ENCODE data around the gene FKRP. TPM values are rescaled to one million over a fixed set of nuclear protein-coding genes. Genes with fewer than 3 reads are reported as not detected.

Gene FKRP
- total and polyA plus RNA-seq, 2 donors from 2014 or later: 11.8 to 20.5 TPM

DNA sequence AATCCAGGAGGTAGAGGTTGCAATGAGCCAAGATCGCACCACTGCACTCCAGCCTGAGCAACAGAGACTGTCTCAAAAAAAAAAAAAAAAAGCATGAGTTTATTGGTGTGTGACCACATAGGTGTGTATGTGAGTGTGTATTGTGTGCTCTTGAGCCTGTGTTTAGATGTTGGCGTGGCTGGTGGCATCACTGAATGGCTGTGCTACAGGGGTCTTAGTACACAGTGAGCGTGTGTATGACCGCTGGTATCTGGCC lies 40.1 kb downstream of the FKRP start:
- TF ChIP-seq, protein P1, sequence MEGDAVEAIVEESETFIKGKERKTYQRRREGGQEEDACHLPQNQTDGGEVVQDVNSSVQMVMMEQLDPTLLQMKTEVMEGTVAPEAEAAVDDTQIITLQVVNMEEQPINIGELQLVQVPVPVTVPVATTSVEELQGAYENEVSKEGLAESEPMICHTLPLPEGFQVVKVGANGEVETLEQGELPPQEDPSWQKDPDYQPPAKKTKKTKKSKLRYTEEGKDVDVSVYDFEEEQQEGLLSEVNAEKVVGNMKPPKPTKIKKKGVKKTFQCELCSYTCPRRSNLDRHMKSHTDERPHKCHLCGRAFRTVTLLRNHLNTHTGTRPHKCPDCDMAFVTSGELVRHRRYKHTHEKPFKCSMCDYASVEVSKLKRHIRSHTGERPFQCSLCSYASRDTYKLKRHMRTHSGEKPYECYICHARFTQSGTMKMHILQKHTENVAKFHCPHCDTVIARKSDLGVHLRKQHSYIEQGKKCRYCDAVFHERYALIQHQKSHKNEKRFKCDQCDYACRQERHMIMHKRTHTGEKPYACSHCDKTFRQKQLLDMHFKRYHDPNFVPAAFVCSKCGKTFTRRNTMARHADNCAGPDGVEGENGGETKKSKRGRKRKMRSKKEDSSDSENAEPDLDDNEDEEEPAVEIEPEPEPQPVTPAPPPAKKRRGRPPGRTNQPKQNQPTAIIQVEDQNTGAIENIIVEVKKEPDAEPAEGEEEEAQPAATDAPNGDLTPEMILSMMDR (IDR thresholded peaks at IDR 0.05; ENCODE audit: borderline replicate concordance, extremely low read depth, insufficient read depth): no peak
- no peaks in the 10 kb centered on the region for H3K9me3 ChIP-seq (ENCODE audit: control insufficient read depth in 2 of 3, insufficient read depth in 1 of 3, low read length in 3 of 3)
- no peaks in the 10 kb centered on the region for H3K27me3 ChIP-seq (ENCODE audit: control insufficient read depth, insufficient read depth, low read length)
- DNase-seq (no peak), FAIRE-seq (no peak)
- H3K36me3 ChIP-seq (ENCODE audit: control insufficient read depth in 2 of 3, insufficient read depth in 3 of 3, low read length in 3 of 3): peaks cover 0 to 3% (median 2%) of the 10 kb centered on the region in 3 donors
- peak overlapping the region; percentile 88 to 90 for H3K27ac ChIP-seq (ENCODE audit: low read depth in 2 of 2, low read length in 2 of 2)
- H3K4me1 ChIP-seq (ENCODE audit: control insufficient read depth in 2 of 3, insufficient read depth in 2 of 3, low read depth in 1 of 3, low read length in 3 of 3): peaks cover 3 to 29% (median 22%) of the 10 kb centered on the region in 3 donors
- peak overlapping the region in 1 of 3 donors; percentile 77 for H3K9ac ChIP-seq (ENCODE audit: low read length in 3 of 3)
- intact Hi-C loops (cut with DNase I): no loop called here
- peak overlapping the region; percentile 7 to 72 (median 61) for H3K4me3 ChIP-seq (ENCODE audit: low read length in 3 of 3)

- intact Hi-C loops (cut with DNase I): no loop called here
- TF ChIP-seq, protein P1 (IDR thresholded peaks at IDR 0.05; ENCODE audit: borderline replicate concordance, extremely low read depth, insufficient read depth): no peak
- H3K27me3 ChIP-seq (ENCODE audit: control insufficient read depth, insufficient read depth, low read length): no peaks in the 10 kb centered on the region
- H3K9me3 ChIP-seq (ENCODE audit: control insufficient read depth in 2 of 3, insufficient read depth in 1 of 3, low read length in 3 of 3): no peaks in the 10 kb centered on the region
- H3K4me1 ChIP-seq (ENCODE audit: control insufficient read depth in 2 of 3, insufficient read depth in 2 of 3, low read depth in 1 of 3, low read length in 3 of 3): peaks cover 3 to 29% (median 22%) of the 10 kb centered on the region in 3 donors
- peak overlapping the region; percentile 88 to 90 for H3K27ac ChIP-seq (ENCODE audit: low read depth in 2 of 2, low read length in 2 of 2)
- FAIRE-seq (no peak), DNase-seq (peak; percentile 59 to 90 (median 77))
- peak overlapping the region in 2 of 3 donors; percentile 72 to 77 for H3K9ac ChIP-seq (ENCODE audit: low read length in 3 of 3)
- peak overlapping the region; percentile 55 to 72 (median 61) for H3K4me3 ChIP-seq (ENCODE audit: low read length in 3 of 3)
- H3K36me3 ChIP-seq (ENCODE audit: control insufficient read depth in 2 of 3, insufficient read depth in 3 of 3, low read length in 3 of 3): peaks cover 0 to 2% (median 0%) of the 10 kb centered on the region in 3 donors
Observed at GRCh38 chr19:46786236-46787039, 40.6 kb downstream of the FKRP start.

DNA sequence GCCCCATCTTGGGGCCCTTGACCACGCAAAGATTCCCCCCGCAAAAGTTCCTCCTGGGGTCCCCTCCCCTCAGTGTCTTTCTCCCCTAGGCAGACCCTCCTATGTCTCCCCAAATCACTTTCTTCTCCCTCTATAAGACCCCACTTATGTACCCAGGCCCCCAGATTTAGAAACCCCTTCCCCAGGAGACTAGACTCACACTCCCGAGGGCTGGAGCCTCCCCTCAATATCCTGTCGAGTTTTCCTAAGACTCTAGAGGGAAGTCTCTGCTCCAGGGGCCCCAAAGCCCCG lies 41.1 kb downstream of the FKRP start:
- DNase-seq: no peak
- H3K4me1 ChIP-seq (ENCODE audit: control insufficient read depth in 2 of 3, insufficient read depth in 2 of 3, low read depth in 1 of 3, low read length in 3 of 3): peaks cover 3 to 29% (median 22%) of the 10 kb centered on the region in 3 donors
- no peaks in the 10 kb centered on the region for H3K27me3 ChIP-seq (ENCODE audit: control insufficient read depth, insufficient read depth, low read length)
- H3K9me3 ChIP-seq (ENCODE audit: control insufficient read depth in 2 of 3, insufficient read depth in 1 of 3, low read length in 3 of 3): no peaks in the 10 kb centered on the region
- peak overlapping the region; percentile 88 to 90 for H3K27ac ChIP-seq (ENCODE audit: low read depth in 2 of 2, low read length in 2 of 2)
- TF ChIP-seq, protein P1 (IDR thresholded peaks at IDR 0.05; ENCODE audit: borderline replicate concordance, extremely low read depth, insufficient read depth): no peak
- peak overlapping the region; percentile 21 to 77 (median 67) for H3K9ac ChIP-seq (ENCODE audit: low read length in 3 of 3)
- no peak for FAIRE-seq
- H3K4me3 ChIP-seq (ENCODE audit: low read length in 3 of 3): peak overlapping the region; percentile 55 to 72 (median 61)
- H3K36me3 ChIP-seq (ENCODE audit: control insufficient read depth in 2 of 3, insufficient read depth in 3 of 3, low read length in 3 of 3): peaks cover 0 to 2% (median 0%) of the 10 kb centered on the region in 3 donors
- intact Hi-C loops (cut with DNase I): no loop called here
